NOMO-1 (cell line): ENCODE measurements around the gene BCAP31.
"Not testable (repeated sequence)": the region's sequence is repeated elsewhere in the genome, so short reads cannot be mapped to it uniquely, and the experiment has no call there.

Experiments
- DNase-seq, 2 experiments: peaks; one replicate each; lab custom pipeline; 2025; ENCODE audit not compliant: unreplicated experiment in 2 of 2; lab: John Stamatoyannopoulos, UW

The BCAP31 gene

GRCh38 chrX:153763298-153763932, 39.2 kb upstream of the BCAP31 start:
- DNase-seq = no peak

- DNase-seq = no peak
Observed at GRCh38 chrX:153762626-153763173, 38.5 kb upstream of the BCAP31 start.

GRCh38 chrX:153761863-153762262, 37.7 kb upstream of the BCAP31 start:
- DNase-seq = no peak

- DNase-seq = no peak
Observed at GRCh38 chrX:153755136-153755535, 30.9 kb upstream of the BCAP31 start.

GRCh38 chrX:153750127-153750774, 26.1 kb upstream of the BCAP31 start:
- no peak for DNase-seq

- not testable (repeated sequence) for DNase-seq
Observed at GRCh38 chrX:153749017-153749416, 24.8 kb upstream of the BCAP31 start.

- not testable (repeated sequence) for DNase-seq
Observed at GRCh38 chrX:153746991-153747390, 22.8 kb upstream of the BCAP31 start.

GRCh38 chrX:153746359-153746758, 22.2 kb upstream of the BCAP31 start:
- DNase-seq = no peak

GRCh38 chrX:153745067-153745433, 20.9 kb upstream of the BCAP31 start:
- not testable (repeated sequence) for DNase-seq

GRCh38 chrX:153744210-153745066, 20.3 kb upstream of the BCAP31 start:
- DNase-seq = no peak

GRCh38 chrX:153743468-153744209, 19.5 kb upstream of the BCAP31 start:
- not testable (repeated sequence) for DNase-seq

GRCh38 chrX:153742796-153743467, 18.7 kb upstream of the BCAP31 start:
- not testable (repeated sequence) for DNase-seq

- DNase-seq = not testable (repeated sequence)
Observed at GRCh38 chrX:153742111-153742510, 17.9 kb upstream of the BCAP31 start.

GRCh38 chrX:153741446-153741845, 17.3 kb upstream of the BCAP31 start:
- DNase-seq = no peak

- DNase-seq = no peak
Observed at GRCh38 chrX:153740631-153741222, 16.5 kb upstream of the BCAP31 start.

GRCh38 chrX:153739754-153740486, 15.7 kb upstream of the BCAP31 start:
- no peak for DNase-seq

- no peak for DNase-seq
Observed at GRCh38 chrX:153738056-153738605, 13.9 kb upstream of the BCAP31 start.

- no peak for DNase-seq
Observed at GRCh38 chrX:153736871-153737441, 12.8 kb upstream of the BCAP31 start.
